IMR-90 (cell line): Measurements from ENCODE around the gene WNK1. TPM values are rescaled to one million over a fixed set of nuclear protein-coding genes. Genes with fewer than 3 reads are reported as not detected.

Experiments used
- ATAC-seq: fragments of 200-7000 bp; cut with Tn5 transposase; 2 replicates; pipeline ENCODE4 v1.9.1; 2020; ENCODE audit warnings: low read depth, mild to moderate bottlenecking, moderate library complexity
- BruUV-seq: library from RNA; stranded (reverse); fragments of 400-500 nt; replicated peaks from 2 replicates; lab custom pipeline; 2021; lab: Mats Ljungman, UMichigan
- CTCF ChIA-PET: fragments of 300-600 bp; formaldehyde crosslinking; extraction: SDS; loops from one replicate; lab custom pipeline; 2021; ENCODE audit warnings: antibody characterized with exemption; lab: Yijun Ruan, JAX
- POLR2A ChIA-PET: fragments of 300-600 bp; sonication (Branson Sonifier 250); formaldehyde crosslinking; loops from one replicate; lab custom pipeline; 2022; ENCODE audit warnings: antibody characterized with exemption; ENCODE audit not compliant: unreplicated experiment; lab: Charles Lee
- DNase-seq: peaks from one replicate; pipeline ENCODE4 v3.0.0; 2013
- H2AFZ ChIP-seq: replicated peaks from 2 replicates; pipeline ENCODE3; 2013; ENCODE audit warnings: low read length, mild to moderate bottlenecking; ENCODE audit not compliant: poor library complexity
- H2AK5ac ChIP-seq: 2 replicates; pipeline ENCODE4 v1.6.1; 2013; ENCODE audit warnings: low read depth, low read length, inconsistent platforms
- H2AK9ac ChIP-seq: replicated peaks from 2 replicates; pipeline ENCODE3; 2013; ENCODE audit warnings: mild to moderate bottlenecking, low read depth, low read length, moderate library complexity; ENCODE audit not compliant: poor library complexity
- H2BK120ac ChIP-seq: 2 replicates; pipeline ENCODE4 v1.6.1; 2013; ENCODE audit warnings: low read depth, low read length, inconsistent platforms
- H2BK15ac ChIP-seq: 3 replicates; pipeline ENCODE4 v1.6.1; 2013; ENCODE audit warnings: low read depth, low read length, inconsistent platforms
- H2BK20ac ChIP-seq: 2 replicates; pipeline ENCODE4 v1.6.1; 2013; ENCODE audit warnings: low read depth, mild to moderate bottlenecking, inconsistent platforms, low read length, moderate library complexity
- H2BK5ac ChIP-seq: 2 replicates; pipeline ENCODE4 v1.6.1; 2013; ENCODE audit warnings: mild to moderate bottlenecking, low read depth, low read length, inconsistent platforms; ENCODE audit not compliant: poor library complexity, severe bottlenecking
- H3K14ac ChIP-seq: replicated peaks from 2 replicates; pipeline ENCODE4 v1.6.1; 2013; ENCODE audit warnings: low read depth, low read length, inconsistent platforms
- H3K18ac ChIP-seq: 2 replicates; pipeline ENCODE4 v1.6.1; 2013; ENCODE audit warnings: low read depth, low read length, control low read depth
- H3K23ac ChIP-seq: 2 replicates; pipeline ENCODE4 v1.6.1; 2013; ENCODE audit warnings: low read depth, low read length, inconsistent platforms
- H3K27ac ChIP-seq: 2 replicates; pipeline ENCODE4 v1.5.1; 2013; ENCODE audit warnings: mild to moderate bottlenecking, control low read depth, low read length; ENCODE audit not compliant: insufficient read depth
- H3K27me3 ChIP-seq: 2 replicates; pipeline ENCODE4 v1.6.1; 2013; ENCODE audit warnings: low read length; ENCODE audit not compliant: control insufficient read depth, insufficient read depth
- H3K36me3 ChIP-seq: 2 replicates; pipeline ENCODE4 v1.6.1; 2013; ENCODE audit warnings: low read length, mixed read lengths; ENCODE audit not compliant: control insufficient read depth, insufficient read depth
- H3K4ac ChIP-seq: 2 replicates; pipeline ENCODE4 v1.6.1; 2013; ENCODE audit warnings: low read depth, low read length, inconsistent platforms
- H3K4me1 ChIP-seq: 2 replicates; pipeline ENCODE4 v1.6.1; 2013; ENCODE audit warnings: low read length, mixed read lengths; ENCODE audit not compliant: control insufficient read depth, insufficient read depth
- H3K4me2 ChIP-seq: 2 replicates; pipeline ENCODE4 v1.6.1; 2013; ENCODE audit warnings: low read depth, mild to moderate bottlenecking, control low read depth, low read length, moderate library complexity
- H3K4me3 ChIP-seq: 2 replicates; pipeline ENCODE4 v1.5.1; 2013; ENCODE audit warnings: low read depth, mild to moderate bottlenecking, control low read depth, low read length, moderate library complexity; ENCODE audit not compliant: insufficient read depth
- H3K56ac ChIP-seq: 2 replicates; pipeline ENCODE4 v1.6.1; 2013; ENCODE audit warnings: low read length, inconsistent platforms; ENCODE audit not compliant: insufficient read depth; ENCODE audit errors: extremely low read depth
- H3K79me1 ChIP-seq, 2 experiments: 2 replicates each; pipeline ENCODE4 v1.6.1; 2013; ENCODE audit warnings: low read length in 2 of 2, inconsistent platforms in 1 of 2, low read depth in 1 of 2
- H3K9ac ChIP-seq: 2 replicates; pipeline ENCODE4 v1.6.1; 2013; ENCODE audit warnings: low read depth, low read length, control low read depth
- H3K9me1 ChIP-seq: 2 replicates; pipeline ENCODE4 v1.6.1; 2013; ENCODE audit warnings: low read length, inconsistent platforms; ENCODE audit not compliant: insufficient read depth
- H3K9me3 ChIP-seq: 2 replicates; pipeline ENCODE4 v1.6.1; 2013; ENCODE audit warnings: low read length; ENCODE audit not compliant: control insufficient read depth, insufficient read depth
- H4K20me1 ChIP-seq: 2 replicates; pipeline ENCODE4 v1.6.1; 2013; ENCODE audit warnings: low read length, inconsistent platforms; ENCODE audit not compliant: insufficient read depth
- H4K5ac ChIP-seq: 2 replicates; pipeline ENCODE4 v1.6.1; 2013; ENCODE audit warnings: mild to moderate bottlenecking, low read depth, low read length, control low read depth
- H4K8ac ChIP-seq, 2 experiments: 2 replicates each; pipeline ENCODE4 v1.6.1; 2013; ENCODE audit warnings: low read depth in 2 of 2, low read length in 2 of 2, control low read depth in 1 of 2, inconsistent platforms in 1 of 2
- H4K91ac ChIP-seq: 2 replicates; pipeline ENCODE4 v1.6.1; 2013; ENCODE audit warnings: low read depth, low read length, inconsistent platforms; ENCODE audit not compliant: insufficient read depth
- CEBPB ChIP-seq: IDR thresholded peaks from 2 replicates; pipeline ENCODE4 v1.6.1; 2012; ENCODE audit warnings: low read depth, low read length, improper control_type of control experiment
- CTCF ChIP-seq: conservative IDR thresholded peaks from 2 replicates; pipeline ENCODE4 v1.5.1; 2012; ENCODE audit warnings: mild to moderate bottlenecking, low read depth, low read length, improper control_type of control experiment
- ELK1 ChIP-seq: fragments of 150-350 bp; IDR thresholded peaks from 2 replicates; pipeline ENCODE4 v1.6.1; 2016; ENCODE audit warnings: low read depth, mild to moderate bottlenecking, low read length, moderate library complexity, borderline replicate concordance
- MAFK ChIP-seq: IDR thresholded peaks from 2 replicates; pipeline ENCODE4 v1.6.1; 2012; ENCODE audit warnings: low read depth, low read length, improper control_type of control experiment
- MAZ ChIP-seq: IDR thresholded peaks from 2 replicates; pipeline ENCODE4 v1.6.1; 2012; ENCODE audit warnings: low read depth, mild to moderate bottlenecking, low read length, improper control_type of control experiment, moderate library complexity, borderline replicate concordance
- MXI1 ChIP-seq: IDR thresholded peaks from 2 replicates; pipeline ENCODE4 v1.6.1; 2012; ENCODE audit warnings: low read depth, mild to moderate bottlenecking, low read length, moderate library complexity, borderline replicate concordance
- NFE2L2 ChIP-seq: fragments of 150-350 bp; IDR thresholded peaks from 2 replicates; pipeline ENCODE4 v1.6.1; 2016; ENCODE audit warnings: low read depth, mild to moderate bottlenecking, low read length
- POLR2A ChIP-seq: IDR thresholded peaks from 2 replicates; pipeline ENCODE4 v1.6.1; 2012; ENCODE audit warnings: mild to moderate bottlenecking, low read depth, low read length
- RAD21 ChIP-seq: IDR thresholded peaks from 2 replicates; pipeline ENCODE4 v1.6.1; 2012; ENCODE audit warnings: low read length, improper control_type of control experiment
- RFX5 ChIP-seq: IDR thresholded peaks from 2 replicates; pipeline ENCODE4 v1.8.0; 2012; ENCODE audit warnings: low read depth, mild to moderate bottlenecking, low read length, moderate library complexity
- SMC3 ChIP-seq: fragments of 150-350 bp; IDR thresholded peaks from 2 replicates; pipeline ENCODE4 v1.6.1; 2016; ENCODE audit warnings: low read depth, mild to moderate bottlenecking, antibody characterized with exemption, low read length, moderate library complexity
- USF2 ChIP-seq: fragments of 150-350 bp; IDR thresholded peaks from 2 replicates; pipeline ENCODE4 v1.6.1; 2017; ENCODE audit warnings: mild to moderate bottlenecking, antibody characterized with exemption, low read length, low read depth
- WGBS, 2 experiments: methylation state at CpG; one replicate each; pipeline versions ENCODE4 v1.1.5 to v1.1.7; 2013; ENCODE audit warnings: missing lambda C conversion rate in 2 of 2; ENCODE audit not compliant: insufficient read length in 1 of 2; ENCODE audit errors: extremely low coverage in 2 of 2; 5-methylcytosine and 5-hydroxymethylcytosine counted together
- dilution Hi-C: fragments of 300-500 bp; cut with HindIII; formaldehyde crosslinking; loops from one replicate; pipeline ENCODE4 v1.14.3; 2018; ENCODE audit warnings: low sequenced_read_pairs; ENCODE audit not compliant: unreplicated experiment
- in situ Hi-C: fragments of 300-500 bp; cut with MboI; formaldehyde crosslinking; loops from 3 replicates; pipeline ENCODE4 v1.14.3; 2019; ENCODE audit warnings: low sequenced_read_pairs, inconsistent platforms, mixed read lengths
- intact Hi-C: fragments of 100-400 bp; cut with micrococcal nuclease; formaldehyde crosslinking; loops from 2 replicates; pipeline ENCODE4 v1.10.0; 2022
- polyA plus RNA-seq, 3 experiments: library from polyadenylated mRNA; depleted of rRNA; stranded (reverse); fragments of >200 nt; gene quantifications; 2 replicates each; pipeline ENCODE4 v1.2.3, GENCODE V29; 2012; ENCODE audit warnings: low replicate concordance in 1 of 3
- total RNA-seq: library from RNA; depleted of rRNA; stranded (reverse); fragments of >200 nt; gene quantifications from 2 replicates; pipeline ENCODE4 v1.2.3, GENCODE V29; 2012

Gene WNK1
- total and polyA plus RNA-seq, 2 of the 4 experiments (the other 2 are of a cell fraction): 36.9 to 42.8 TPM

GRCh38 chr12:754851-755562 lies 2.6 kb downstream of the WNK1 start (continued):
- TF ChIP-seq MXI1 (no peak), MAFK (no peak)

GRCh38 chr12:759628-760027 lies 7.2 kb downstream of the WNK1 start:
- dilution Hi-C loops: no loop called here
- in situ Hi-C loops: no loop called here
- CTCF ChIA-PET: interaction anchor here (0.6 kb wide), 1 partner anchor 288 kb away, joined by 3 read pairs; no protein-coding TSS in a partner anchor
- no peak overlapping the region for H2BK15ac ChIP-seq
- no peak overlapping the region for H3K9ac ChIP-seq
- H3K23ac ChIP-seq: no peak overlapping the region
- peaks cover 0 to 41% of the 10 kb centered on the region in 2 experiments; a peak in 3 of 4 replicates for H3K79me1 ChIP-seq
- no peak overlapping the region for H2BK120ac ChIP-seq
- POLR2A ChIA-PET: interaction anchor here (0.6 kb wide), 1 partner anchor 37 kb away, joined by 3 read pairs; no protein-coding TSS in a partner anchor
- no peak overlapping the region for H2AFZ ChIP-seq
- no peak overlapping the region for H2BK5ac ChIP-seq
- H4K20me1 ChIP-seq: peaks cover 58% of the 10 kb centered on the region
- no peak overlapping the region for H3K56ac ChIP-seq
- H3K9me3 ChIP-seq: no peaks in the 10 kb centered on the region
- no peak overlapping the region for H4K91ac ChIP-seq
- ATAC-seq (no peak), DNase-seq (no peak)
- no peak overlapping the region for H2AK9ac ChIP-seq
- H2BK20ac ChIP-seq: no peak overlapping the region
- H3K14ac ChIP-seq: no peak overlapping the region
- no CpG with 5 or more reads among the region's 1 CpG for WGBS, 2 experiments
- 0 out of 2 replicates have a peak, but pooled peaks cover 3% of the 10 kb centered on the region for H3K9me1 ChIP-seq
- no peak overlapping the region for H3K27ac ChIP-seq
- peaks cover 2% of the 10 kb centered on the region; the same call in 1 of the 2 replicates for H3K4me1 ChIP-seq
- no peak overlapping the region for H3K4ac ChIP-seq
- no peak overlapping the region for H4K5ac ChIP-seq
- no peak overlapping the region for H3K4me3 ChIP-seq
- H3K27me3 ChIP-seq: no peaks in the 10 kb centered on the region
- H3K36me3 ChIP-seq: peaks cover 2% of the 10 kb centered on the region; the same call in 1 of the 2 replicates
- no peak overlapping the region for H3K4me2 ChIP-seq
- BruUV-seq: no TSS peak
- no peak overlapping the region for H4K8ac ChIP-seq
- no peak overlapping the region for H2AK5ac ChIP-seq
- no peak overlapping the region for H3K18ac ChIP-seq
- intact Hi-C loops: loop anchor here (5.0 kb wide), 2 partner anchors 33 to 53 kb away; no protein-coding TSS in a partner anchor
- no peak for TF ChIP-seq MAFK
- no peak for TF ChIP-seq ELK1
- TF ChIP-seq MXI1: no peak
- TF ChIP-seq RAD21: no peak
- TF ChIP-seq SMC3: no peak
- TF ChIP-seq USF2: no peak
- TF ChIP-seq NFE2L2: no peak
- TF ChIP-seq POLR2A: no peak
- TF ChIP-seq CTCF: no peak
- no peak for TF ChIP-seq RFX5
- TF ChIP-seq CEBPB: no peak
- TF ChIP-seq MAZ: no peak
